D721Med (cell line): ENCODE measurements around the gene CLEC2L.

Experiments
- DNase-seq: peaks from one replicate; pipeline ENCODE4 v3.0.0; 2011; ENCODE audit warnings: low spot score; ENCODE audit not compliant: insufficient read length
- FAIRE-seq: peaks from 2 replicates; lab custom pipeline; 2011; peaks lifted over from hg19 to GRCh38; lab: Jason Lieb, UNC
- TF ChIP-seq, protein P1 (sequence below): IDR thresholded peaks from 2 replicates; pipeline ENCODE4 v1.5.1; 2012; ENCODE audit warnings: mild to moderate bottlenecking, control low read depth; ENCODE audit not compliant: insufficient read depth; ENCODE audit errors: missing control alignments

Gene CLEC2L

DNA sequence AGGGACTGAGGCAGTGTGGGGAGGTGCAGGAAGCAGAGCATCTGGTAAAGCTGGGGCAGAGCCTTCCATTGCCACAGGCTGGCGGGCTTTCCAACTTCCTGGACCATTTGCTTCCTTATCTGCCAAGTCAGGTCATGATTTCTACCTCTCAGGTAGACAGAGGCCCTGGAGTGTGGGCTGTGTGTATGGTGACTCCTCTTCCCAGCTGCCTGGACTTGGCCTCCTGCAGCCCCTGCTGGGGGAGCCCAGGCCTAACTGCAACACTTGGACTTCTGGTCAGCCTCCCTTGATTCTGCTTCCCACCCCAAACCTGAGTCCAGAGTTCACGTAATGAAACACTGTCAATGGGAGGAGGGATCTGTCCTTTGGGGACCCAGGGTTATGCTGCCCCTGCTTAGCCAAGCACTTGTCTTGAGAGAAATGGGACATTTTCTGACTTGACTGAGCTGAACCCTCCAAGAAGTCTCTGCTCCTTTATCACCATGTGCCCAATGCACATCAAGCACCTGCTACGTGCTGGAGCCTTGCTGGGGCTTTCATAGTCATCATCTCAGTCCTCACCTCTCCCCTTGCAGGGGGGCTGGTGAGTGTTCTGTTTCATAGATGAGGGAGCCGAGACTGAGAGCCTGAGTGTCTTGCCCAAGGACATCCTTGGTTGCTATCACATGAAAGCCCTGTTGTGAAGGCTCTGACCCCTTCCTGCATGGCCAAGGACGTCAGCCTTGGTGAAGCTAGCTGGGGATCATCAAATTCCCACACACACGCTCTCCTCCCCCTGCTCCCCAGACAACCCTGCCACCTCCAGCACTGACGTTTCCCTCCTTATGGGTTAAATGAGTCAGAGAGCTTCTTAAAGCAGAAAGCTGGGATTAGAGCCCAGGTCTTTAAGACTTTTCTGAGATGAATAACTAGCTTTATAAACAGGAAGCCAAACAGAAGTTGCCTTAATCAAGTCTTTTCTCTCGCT lies 3.4 kb downstream of the CLEC2L start:
- no peak for FAIRE-seq
- no peak for DNase-seq

DNA sequence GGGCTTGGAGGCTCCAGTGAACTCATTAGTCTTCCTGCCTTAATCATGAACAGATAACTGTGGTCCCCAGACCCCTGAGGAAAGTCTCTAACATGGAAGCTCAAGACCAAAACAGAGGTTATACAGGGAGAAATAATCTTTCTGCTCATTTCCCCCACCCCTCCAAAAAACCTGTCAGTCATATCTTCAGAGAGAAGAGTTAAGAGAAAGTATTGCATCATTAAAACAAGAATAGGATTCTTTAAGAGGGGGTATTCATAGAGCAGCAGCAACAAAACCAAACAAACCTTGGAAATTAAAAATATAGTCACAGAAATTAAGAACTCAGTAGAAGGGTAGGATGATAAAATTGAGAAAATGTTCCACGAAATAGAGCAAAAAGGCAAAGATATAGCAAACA lies 7.6 kb downstream of the CLEC2L start:
- no peak for DNase-seq
- TF ChIP-seq, protein P1, sequence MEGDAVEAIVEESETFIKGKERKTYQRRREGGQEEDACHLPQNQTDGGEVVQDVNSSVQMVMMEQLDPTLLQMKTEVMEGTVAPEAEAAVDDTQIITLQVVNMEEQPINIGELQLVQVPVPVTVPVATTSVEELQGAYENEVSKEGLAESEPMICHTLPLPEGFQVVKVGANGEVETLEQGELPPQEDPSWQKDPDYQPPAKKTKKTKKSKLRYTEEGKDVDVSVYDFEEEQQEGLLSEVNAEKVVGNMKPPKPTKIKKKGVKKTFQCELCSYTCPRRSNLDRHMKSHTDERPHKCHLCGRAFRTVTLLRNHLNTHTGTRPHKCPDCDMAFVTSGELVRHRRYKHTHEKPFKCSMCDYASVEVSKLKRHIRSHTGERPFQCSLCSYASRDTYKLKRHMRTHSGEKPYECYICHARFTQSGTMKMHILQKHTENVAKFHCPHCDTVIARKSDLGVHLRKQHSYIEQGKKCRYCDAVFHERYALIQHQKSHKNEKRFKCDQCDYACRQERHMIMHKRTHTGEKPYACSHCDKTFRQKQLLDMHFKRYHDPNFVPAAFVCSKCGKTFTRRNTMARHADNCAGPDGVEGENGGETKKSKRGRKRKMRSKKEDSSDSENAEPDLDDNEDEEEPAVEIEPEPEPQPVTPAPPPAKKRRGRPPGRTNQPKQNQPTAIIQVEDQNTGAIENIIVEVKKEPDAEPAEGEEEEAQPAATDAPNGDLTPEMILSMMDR, result no peak
- no peak for FAIRE-seq

More for the DNA sequence above, 3.4 kb downstream of the CLEC2L start:
- TF ChIP-seq, protein P1, result no peak

DNA sequence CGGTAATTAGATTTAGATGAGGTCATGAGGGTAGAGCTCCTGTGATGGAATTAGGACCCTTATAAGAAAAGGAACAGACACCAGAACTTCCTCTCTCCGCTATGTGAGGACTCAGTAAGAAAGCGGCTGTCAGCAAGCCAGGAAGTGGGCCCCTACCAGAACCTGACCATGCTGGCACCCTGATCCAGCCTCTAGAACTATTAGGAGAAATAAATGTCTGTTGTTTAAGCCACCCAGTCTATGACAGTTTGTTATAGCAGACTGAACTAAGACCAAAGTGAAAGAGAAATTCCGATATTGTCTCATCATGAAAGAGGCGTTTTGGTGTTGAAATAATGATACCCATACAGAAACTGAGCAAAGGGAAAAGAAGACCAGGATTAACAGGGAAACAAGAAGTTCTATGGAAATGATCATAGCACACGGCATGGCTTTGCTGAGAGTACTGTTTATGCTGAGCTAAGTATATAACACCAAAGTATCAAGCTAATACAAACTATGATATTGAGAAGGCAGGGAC lies 9.2 kb downstream of the CLEC2L start:
- TF ChIP-seq, protein P1, result no peak
- no peak for FAIRE-seq

DNA sequence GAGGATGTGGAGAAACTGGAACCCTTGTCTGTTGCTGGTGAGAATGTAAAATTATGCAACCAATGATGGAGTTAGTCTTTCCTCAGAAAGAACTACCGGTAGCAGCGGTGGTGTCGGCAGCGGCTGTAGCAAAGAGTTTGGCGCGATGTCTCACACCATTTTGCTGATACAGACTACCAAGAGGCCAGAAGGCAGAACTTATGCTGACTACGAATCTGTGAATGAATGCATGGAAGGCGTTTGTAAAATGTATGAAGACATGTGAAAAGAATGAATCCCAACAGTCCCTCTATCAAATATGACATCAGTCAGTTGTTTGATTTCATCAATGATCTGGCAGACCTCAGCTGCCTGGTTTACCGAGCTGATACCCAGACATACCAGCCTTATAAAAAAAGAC lies 10.6 kb downstream of the CLEC2L start:
- FAIRE-seq (no peak), DNase-seq (no peak)
- TF ChIP-seq, protein P1, result no peak

More for the DNA sequence above, 9.2 kb downstream of the CLEC2L start:
- no peak for DNase-seq

DNA sequence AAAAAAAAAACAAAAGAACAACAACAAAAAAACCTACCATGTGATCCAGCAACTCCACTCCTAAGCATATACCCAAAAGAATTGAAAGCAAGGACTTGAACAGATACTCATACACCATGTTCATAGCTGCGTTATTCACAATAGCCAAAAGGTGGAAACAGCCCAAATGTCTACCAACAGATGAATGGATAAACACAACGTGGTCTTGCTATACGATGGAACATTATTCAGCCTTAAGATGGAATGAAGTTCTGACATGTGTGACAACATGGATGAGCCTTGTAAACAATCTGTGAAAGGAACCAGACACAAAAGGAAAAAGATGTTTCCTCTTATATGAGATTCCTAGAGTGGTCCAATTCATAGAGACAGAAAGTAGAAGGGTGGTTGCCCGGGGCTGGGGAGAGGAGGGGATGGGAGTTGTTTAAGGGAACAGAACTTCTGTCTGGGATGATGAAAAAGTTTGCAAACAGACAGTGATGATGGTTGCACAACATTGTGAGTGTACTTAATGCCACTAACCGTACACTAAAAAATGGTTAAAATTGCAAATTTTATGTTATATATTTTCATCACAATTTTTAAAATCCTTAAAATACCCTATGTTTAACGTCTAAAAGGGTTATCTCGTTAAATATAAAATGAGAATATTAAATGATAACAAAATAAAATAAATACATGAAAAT lies 11.6 kb downstream of the CLEC2L start:
- TF ChIP-seq, protein P1, result no peak
- DNase-seq, result no peak
- FAIRE-seq, result no peak

DNA sequence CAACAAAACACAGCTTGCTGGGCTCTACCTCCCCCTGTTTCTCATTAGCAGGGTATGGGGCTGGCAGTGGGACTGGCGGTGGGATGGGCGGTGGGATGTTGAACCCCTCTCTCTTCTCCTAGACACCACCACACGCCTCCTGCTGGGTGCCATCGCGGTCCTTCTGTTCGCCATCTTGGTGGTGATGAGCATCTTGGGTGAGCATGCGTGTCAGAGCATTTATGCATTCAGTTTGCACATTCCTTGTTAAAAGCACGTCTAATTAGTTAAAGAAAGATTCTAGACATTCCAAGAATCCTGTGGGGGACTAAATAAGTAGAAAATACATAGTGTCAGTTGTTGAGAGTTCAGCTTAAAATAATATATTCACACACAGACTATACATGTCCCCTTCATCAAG lies 12.7 kb downstream of the CLEC2L start:
- FAIRE-seq (no peak), DNase-seq (no peak)

More for the DNA sequence above, 12.7 kb downstream of the CLEC2L start:
- TF ChIP-seq, protein P1, result no peak
